ENCODE measurements around the gene MARCHF10. TPM values are rescaled to one million over a fixed set of nuclear protein-coding genes. Genes with fewer than 3 reads are reported as not detected.

MARCHF10 gene
- total and polyA plus RNA-seq, 2 donors (not counting 3 experiments of a cell fraction or from before 2014, with no cell fraction given): 0.11 TPM; not detected in 1

DNA sequence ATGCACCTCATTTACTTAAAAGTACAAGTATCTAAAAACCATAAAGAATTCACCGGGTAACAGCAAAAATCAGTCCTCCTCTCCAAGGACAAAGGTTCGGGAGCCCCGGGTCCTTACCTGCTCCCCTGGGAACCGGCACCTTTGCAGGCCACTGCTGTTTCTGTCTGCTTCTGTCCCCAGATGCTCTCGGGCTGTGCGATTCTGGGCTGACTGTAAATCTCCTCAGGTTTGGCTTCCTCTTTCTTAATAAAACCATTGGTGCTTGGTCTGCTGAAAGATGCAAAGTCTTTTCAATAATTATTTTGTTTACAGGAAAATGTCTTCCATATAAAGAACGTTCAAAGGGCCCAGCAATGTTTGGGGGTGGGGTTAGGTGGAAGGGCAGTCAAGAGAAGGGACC lies 63.9 kb downstream of the MARCHF10 start:
- Histone ChIP-seq H3K4me1 (ENCODE audit: control insufficient read depth, extremely low read depth, insufficient read depth, low read length) (no peaks in the 10 kb centered on the region), H3K4me3 (replicated peaks in 1 of 3; ENCODE audit: insufficient read depth in 1 of 3, low read depth in 1 of 3, low read length in 3 of 3) (no peak overlapping the region), H3K4me2 (ENCODE audit: insufficient read depth, low read length) (no peak overlapping the region), H4K20me1 (replicated peaks; ENCODE audit: control insufficient read depth, extremely low read depth, insufficient read depth, low read length) (no peaks in the 10 kb centered on the region), H3K27ac (ENCODE audit: insufficient read depth, low read depth, low read length) (no peak overlapping the region), H3K27me3 (ENCODE audit: control insufficient read depth in 2 of 2, insufficient read depth in 2 of 2, low read length in 2 of 2) (peaks cover 0 to 4% of the 10 kb centered on the region in 2 experiments), H3K9me3 (replicated peaks; ENCODE audit: control insufficient read depth, insufficient read depth, low read length) (no peaks in the 10 kb centered on the region), H2AFZ (ENCODE audit: low read depth, low read length) (no peak overlapping the region), H3K79me2 (ENCODE audit: control insufficient read depth, insufficient read depth, low read length) (no peaks in the 10 kb centered on the region), H3K9ac (replicated peaks; ENCODE audit: extremely low read depth, insufficient read depth, low read length) (no peak overlapping the region), H3K9me1 (replicated peaks; ENCODE audit: control insufficient read depth, extremely low read depth, insufficient read depth, low read length) (no peaks in the 10 kb centered on the region), H3K36me3 (ENCODE audit: control insufficient read depth in 2 of 2, extremely low read depth in 1 of 2, insufficient read depth in 2 of 2, low read length in 2 of 2) (no peaks in the 10 kb centered on the region)
- dilution Hi-C loops (cut with MboI; ENCODE audit: extremely low pct_ligation_motif_present, low sequenced_read_pairs): no loop called here
- no TSS peak for BruUV-seq (replicated peaks)
- TF ChIP-seq FOS (IDR thresholded peaks at IDR 0.05; ENCODE audit: borderline replicate concordance, insufficient read depth, low read length): no peak
- TF ChIP-seq, protein P1, sequence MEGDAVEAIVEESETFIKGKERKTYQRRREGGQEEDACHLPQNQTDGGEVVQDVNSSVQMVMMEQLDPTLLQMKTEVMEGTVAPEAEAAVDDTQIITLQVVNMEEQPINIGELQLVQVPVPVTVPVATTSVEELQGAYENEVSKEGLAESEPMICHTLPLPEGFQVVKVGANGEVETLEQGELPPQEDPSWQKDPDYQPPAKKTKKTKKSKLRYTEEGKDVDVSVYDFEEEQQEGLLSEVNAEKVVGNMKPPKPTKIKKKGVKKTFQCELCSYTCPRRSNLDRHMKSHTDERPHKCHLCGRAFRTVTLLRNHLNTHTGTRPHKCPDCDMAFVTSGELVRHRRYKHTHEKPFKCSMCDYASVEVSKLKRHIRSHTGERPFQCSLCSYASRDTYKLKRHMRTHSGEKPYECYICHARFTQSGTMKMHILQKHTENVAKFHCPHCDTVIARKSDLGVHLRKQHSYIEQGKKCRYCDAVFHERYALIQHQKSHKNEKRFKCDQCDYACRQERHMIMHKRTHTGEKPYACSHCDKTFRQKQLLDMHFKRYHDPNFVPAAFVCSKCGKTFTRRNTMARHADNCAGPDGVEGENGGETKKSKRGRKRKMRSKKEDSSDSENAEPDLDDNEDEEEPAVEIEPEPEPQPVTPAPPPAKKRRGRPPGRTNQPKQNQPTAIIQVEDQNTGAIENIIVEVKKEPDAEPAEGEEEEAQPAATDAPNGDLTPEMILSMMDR (IDR thresholded peaks at IDR 0.05; ENCODE audit: extremely low read depth in 1 of 2, insufficient read depth in 1 of 2, low read depth in 1 of 2, low read length in 2 of 2): no peak
- TF ChIP-seq MAX (IDR thresholded peaks at IDR 0.05; ENCODE audit: insufficient read depth, insufficient read length): no peak
- no peak for TF ChIP-seq POLR2A (IDR thresholded peaks at IDR 0.05; ENCODE audit: low read depth, low read length)
- no peak for TF ChIP-seq EZH2 (IDR thresholded peaks at IDR 0.05; ENCODE audit: borderline replicate concordance, low read depth, low read length, severe bottlenecking)
- no peak for TF ChIP-seq POLR2AphosphoS5 (IDR thresholded peaks at IDR 0.05; ENCODE audit: insufficient read depth, low read depth, low read length)
- no peak for TF ChIP-seq JUN (IDR thresholded peaks at IDR 0.05; ENCODE audit: borderline replicate concordance, insufficient read depth, insufficient read length, low read depth)
- no peak for TF ChIP-seq MYC (IDR thresholded peaks at IDR 0.05; ENCODE audit: low read depth, low read length)
- no peak for TF ChIP-seq GATA2 (IDR thresholded peaks at IDR 0.05; ENCODE audit: insufficient read depth, insufficient read length, low read depth, low read length)
- intact Hi-C loops (cut with micrococcal nuclease): no loop called here
- ChIA-PET POLR2A (no interaction called here), CTCF (interaction anchor here (0.7 kb wide), 1 partner anchor 11 kb away, joined by 3 read pairs; no protein-coding TSS in a partner anchor)
- DNase-seq (ENCODE audit: low read depth, low spot score) (no peak), FAIRE-seq (no peak)
